Hepatocyte (in vitro differentiated cells): ENCODE measurements around the gene CCL11.

Experiments used
- EZH2phosphoT487 ChIP-seq: fragments of 200-600 bp; sonication (generic); IDR thresholded peaks from one replicate; pipeline ENCODE4 v1.6.1; 2018; ENCODE audit warnings: antibody characterized with exemption, mild to moderate bottlenecking, low read depth, moderate library complexity; ENCODE audit not compliant: unreplicated experiment, severe bottlenecking
- TF ChIP-seq, protein P1 (sequence below): fragments of 200-600 bp; sonication (generic); IDR thresholded peaks from 2 replicates; pipeline ENCODE4 v1.5.1; 2016; ENCODE audit warnings: antibody characterized with exemption, mild to moderate bottlenecking; ENCODE audit not compliant: poor library complexity

DNA sequence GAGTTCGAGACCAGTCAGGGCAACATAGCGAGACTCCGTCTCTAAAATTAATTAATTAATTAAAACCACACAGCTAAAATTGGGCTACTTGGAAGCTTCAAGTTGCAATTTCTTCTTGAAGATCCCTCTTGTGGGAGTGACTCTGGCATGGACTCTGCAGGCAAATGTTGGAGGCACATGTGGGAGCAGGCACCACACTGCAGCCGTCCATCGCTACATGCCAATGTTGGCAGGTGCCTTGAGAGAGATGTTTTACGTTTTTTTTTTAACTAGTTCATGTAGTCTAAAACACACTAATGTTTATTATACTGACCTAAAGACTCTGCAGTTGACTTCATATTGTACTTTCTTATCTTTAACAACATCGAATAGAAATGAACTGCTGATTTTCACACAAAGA is 25.7 kb downstream of the CCL11 start:
- no peak for TF ChIP-seq EZH2phosphoT487
- TF ChIP-seq, protein P1, sequence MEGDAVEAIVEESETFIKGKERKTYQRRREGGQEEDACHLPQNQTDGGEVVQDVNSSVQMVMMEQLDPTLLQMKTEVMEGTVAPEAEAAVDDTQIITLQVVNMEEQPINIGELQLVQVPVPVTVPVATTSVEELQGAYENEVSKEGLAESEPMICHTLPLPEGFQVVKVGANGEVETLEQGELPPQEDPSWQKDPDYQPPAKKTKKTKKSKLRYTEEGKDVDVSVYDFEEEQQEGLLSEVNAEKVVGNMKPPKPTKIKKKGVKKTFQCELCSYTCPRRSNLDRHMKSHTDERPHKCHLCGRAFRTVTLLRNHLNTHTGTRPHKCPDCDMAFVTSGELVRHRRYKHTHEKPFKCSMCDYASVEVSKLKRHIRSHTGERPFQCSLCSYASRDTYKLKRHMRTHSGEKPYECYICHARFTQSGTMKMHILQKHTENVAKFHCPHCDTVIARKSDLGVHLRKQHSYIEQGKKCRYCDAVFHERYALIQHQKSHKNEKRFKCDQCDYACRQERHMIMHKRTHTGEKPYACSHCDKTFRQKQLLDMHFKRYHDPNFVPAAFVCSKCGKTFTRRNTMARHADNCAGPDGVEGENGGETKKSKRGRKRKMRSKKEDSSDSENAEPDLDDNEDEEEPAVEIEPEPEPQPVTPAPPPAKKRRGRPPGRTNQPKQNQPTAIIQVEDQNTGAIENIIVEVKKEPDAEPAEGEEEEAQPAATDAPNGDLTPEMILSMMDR, result no peak
